GM06990 (cell line): ENCODE measurements around the gene ARL15.

Experiments used
- DNase-seq: peaks from one replicate; pipeline ENCODE4 v3.0.0-alpha.2; 2011; ENCODE audit not compliant: insufficient read length; ENCODE audit errors: extremely low read depth
- H3K27me3 ChIP-seq: replicated peaks from 2 replicates; pipeline ENCODE4 v1.6.0; 2011; ENCODE audit warnings: low read length; ENCODE audit not compliant: control insufficient read depth, insufficient read depth
- H3K36me3 ChIP-seq: 2 replicates; pipeline ENCODE4 v1.5.1; 2011; ENCODE audit warnings: low read length; ENCODE audit not compliant: control insufficient read depth, insufficient read depth
- H3K4me3 ChIP-seq: replicated peaks from 2 replicates; pipeline ENCODE4 v1.5.1; 2011; ENCODE audit warnings: low read depth, mild to moderate bottlenecking, control low read depth, low read length
- TF ChIP-seq, protein P1 (sequence below): IDR thresholded peaks from 2 replicates; pipeline ENCODE4 v1.5.1; 2011; ENCODE audit warnings: low read length, control low read depth, mild to moderate bottlenecking, inconsistent platforms; ENCODE audit not compliant: insufficient read depth, poor library complexity, severe bottlenecking

The ARL15 gene

GRCh38 chr5:53950621-53951020 lies 359.8 kb downstream of the ARL15 start:
- Histone ChIP-seq H3K36me3 (no peaks in the 10 kb centered on the region), H3K4me3 (no peak overlapping the region), H3K27me3 (no peaks in the 10 kb centered on the region)
- TF ChIP-seq, protein P1, sequence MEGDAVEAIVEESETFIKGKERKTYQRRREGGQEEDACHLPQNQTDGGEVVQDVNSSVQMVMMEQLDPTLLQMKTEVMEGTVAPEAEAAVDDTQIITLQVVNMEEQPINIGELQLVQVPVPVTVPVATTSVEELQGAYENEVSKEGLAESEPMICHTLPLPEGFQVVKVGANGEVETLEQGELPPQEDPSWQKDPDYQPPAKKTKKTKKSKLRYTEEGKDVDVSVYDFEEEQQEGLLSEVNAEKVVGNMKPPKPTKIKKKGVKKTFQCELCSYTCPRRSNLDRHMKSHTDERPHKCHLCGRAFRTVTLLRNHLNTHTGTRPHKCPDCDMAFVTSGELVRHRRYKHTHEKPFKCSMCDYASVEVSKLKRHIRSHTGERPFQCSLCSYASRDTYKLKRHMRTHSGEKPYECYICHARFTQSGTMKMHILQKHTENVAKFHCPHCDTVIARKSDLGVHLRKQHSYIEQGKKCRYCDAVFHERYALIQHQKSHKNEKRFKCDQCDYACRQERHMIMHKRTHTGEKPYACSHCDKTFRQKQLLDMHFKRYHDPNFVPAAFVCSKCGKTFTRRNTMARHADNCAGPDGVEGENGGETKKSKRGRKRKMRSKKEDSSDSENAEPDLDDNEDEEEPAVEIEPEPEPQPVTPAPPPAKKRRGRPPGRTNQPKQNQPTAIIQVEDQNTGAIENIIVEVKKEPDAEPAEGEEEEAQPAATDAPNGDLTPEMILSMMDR = no peak
- DNase-seq = no peak

- no peak for DNase-seq
- TF ChIP-seq, protein P1 = no peak
- Histone ChIP-seq H3K27me3 (no peaks in the 10 kb centered on the region), H3K36me3 (no peaks in the 10 kb centered on the region), H3K4me3 (no peak overlapping the region)
These were observed 361.8 kb downstream of the ARL15 start for GRCh38 chr5:53948598-53948997.

DNA sequence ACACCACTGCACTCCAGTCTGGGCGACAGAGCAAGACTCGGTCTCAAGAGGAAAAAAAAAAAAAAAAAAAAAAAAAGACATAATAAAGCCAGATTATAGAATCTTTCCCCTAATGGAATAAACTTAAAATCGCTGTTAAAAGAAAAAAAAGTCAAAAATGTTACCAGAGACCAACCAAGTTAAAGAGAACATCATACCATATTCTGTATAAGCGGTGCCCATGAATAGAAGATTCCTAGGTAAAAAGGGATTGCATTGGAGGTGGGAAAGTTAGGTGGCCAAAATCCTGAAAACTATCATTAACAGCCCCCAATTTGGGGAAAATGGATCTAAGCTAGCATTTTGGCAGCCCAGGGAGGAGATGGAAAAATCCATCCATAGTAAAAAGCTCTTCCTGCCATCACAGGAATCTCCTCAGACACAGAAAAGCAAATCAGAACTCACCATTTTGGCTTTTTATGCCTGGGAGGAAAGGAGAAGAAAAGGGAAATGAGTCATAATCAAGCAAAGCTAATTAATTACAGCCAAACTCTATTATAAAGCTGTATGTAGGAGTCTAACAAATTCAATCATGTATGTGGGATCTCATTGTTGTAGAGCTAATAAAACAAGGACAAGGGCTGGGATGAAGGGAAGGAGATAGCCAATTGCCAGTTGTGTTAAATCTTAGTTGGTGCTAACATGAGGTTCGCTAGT lies 363.8 kb downstream of the ARL15 start:
- DNase-seq = no peak
- H3K36me3 ChIP-seq = no peaks in the 10 kb centered on the region
- H3K4me3 ChIP-seq = no peak overlapping the region
- TF ChIP-seq, protein P1 = no peak
- H3K27me3 ChIP-seq = no peaks in the 10 kb centered on the region

- Histone ChIP-seq H3K27me3 (no peaks in the 10 kb centered on the region), H3K4me3 (no peak overlapping the region), H3K36me3 (no peaks in the 10 kb centered on the region)
- no peak for DNase-seq
- TF ChIP-seq, protein P1 = no peak
These were observed 365.4 kb downstream of the ARL15 start for GRCh38 chr5:53944981-53945380.

DNA sequence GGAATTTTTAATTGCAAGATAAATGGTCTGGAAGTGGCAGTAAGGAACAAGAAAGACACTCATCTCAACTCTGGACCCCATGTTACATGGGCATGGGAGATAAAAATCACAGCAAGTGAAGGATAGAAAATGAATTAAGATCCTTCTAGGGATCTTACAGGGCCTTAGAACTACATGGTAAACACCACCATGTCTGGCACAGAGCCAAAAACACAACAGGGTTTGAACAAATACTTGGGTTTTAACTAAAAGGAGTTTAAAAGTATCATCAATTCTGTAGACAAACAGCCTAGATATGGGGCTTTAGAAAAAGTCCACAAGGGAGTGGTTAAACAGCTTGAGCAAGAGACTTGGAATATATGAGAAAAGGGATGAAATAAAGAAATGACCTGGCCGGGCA lies 366.4 kb downstream of the ARL15 start:
- no peaks in the 10 kb centered on the region for H3K36me3 ChIP-seq
- no peak overlapping the region for H3K4me3 ChIP-seq
- TF ChIP-seq, protein P1 = no peak
- DNase-seq = no peak
- H3K27me3 ChIP-seq = no peaks in the 10 kb centered on the region

DNA sequence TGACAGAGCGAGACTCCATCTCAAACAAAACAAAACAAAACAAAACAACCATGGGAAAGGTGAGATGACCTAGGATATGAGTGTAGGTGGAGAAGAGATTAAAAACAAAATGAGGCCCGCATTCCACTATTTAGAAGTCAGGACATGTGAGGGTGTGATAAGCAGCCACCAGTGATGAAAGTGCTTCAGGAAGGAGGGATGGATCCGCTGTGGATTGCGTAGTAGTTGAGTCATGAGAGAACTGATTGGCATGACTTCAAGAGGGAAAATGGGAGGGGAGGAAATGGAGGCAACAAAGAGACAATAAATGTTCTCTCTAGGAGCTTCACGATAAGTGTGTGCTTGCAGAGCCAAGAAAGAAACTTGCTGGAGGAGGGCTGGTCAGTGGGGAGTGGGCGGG lies 367.6 kb downstream of the ARL15 start:
- DNase-seq = no peak
- no peaks in the 10 kb centered on the region for H3K36me3 ChIP-seq
- H3K4me3 ChIP-seq = no peak overlapping the region
- TF ChIP-seq, protein P1 = no peak
- H3K27me3 ChIP-seq = no peaks in the 10 kb centered on the region
